K562 (cell line): ENCODE results near the gene SLC4A5. TPM values are rescaled to one million over a fixed set of nuclear protein-coding genes. Genes with fewer than 3 reads are reported as not detected.

Source experiments
- ATAC-seq: fragments of 200-7000 bp; cut with Tn5 transposase; 3 replicates; pipeline ENCODE4 v1.9.1; 2020; ENCODE audit warnings: moderate library complexity
- BruUV-seq: library from RNA; stranded (reverse); fragments of 400-500 nt; replicated peaks from 2 replicates; lab custom pipeline; 2021; lab: Mats Ljungman, UMichigan
- CTCF ChIA-PET: fragments of 300-600 bp; formaldehyde crosslinking; extraction: SDS; loops from one replicate; lab custom pipeline; 2021; ENCODE audit warnings: low intra/inter-chr PET ratio; lab: Yijun Ruan, JAX
- POLR2A ChIA-PET: fragments of 300-600, 350-650 bp; sonication (Branson Sonifier 250); formaldehyde crosslinking; extraction: SDS; loops from one replicate; lab custom pipeline; 2021; ENCODE audit warnings: antibody characterized with exemption, inconsistent platforms; lab: Yijun Ruan, JAX
- DNase-seq, 4 experiments: peaks; one replicate each; pipeline versions ENCODE4 v3.0.0 to v3.0.0-alpha.2; 2011 to 2018; ENCODE audit warnings: low spot score in 3 of 4, mixed read lengths in 3 of 4; ENCODE audit errors: extremely low read depth in 1 of 4
- FAIRE-seq: peaks from 2 replicates; lab custom pipeline; 2011; peaks lifted over from hg19 to GRCh38; lab: Jason Lieb, UNC
- H2AFZ ChIP-seq: 2 replicates; pipeline ENCODE4 v1.6.0; 2011; ENCODE audit warnings: low read depth, low read length, control low read depth, inconsistent platforms
- H3K27ac ChIP-seq: fragments of 200-600 bp; 3 replicates; pipeline ENCODE4 v1.8.0; 2011; ENCODE audit warnings: low read depth, mild to moderate bottlenecking, control low read depth, inconsistent platforms, low read length, moderate library complexity, mixed read lengths; ENCODE audit errors: extremely low read depth
- H3K27me3 ChIP-seq, 2 experiments: fragments of 300-600 bp in 1 of 2; 2 replicates in 1 of 2; 3 replicates in 1 of 2; pipeline versions ENCODE4 v1.6.0 to v1.8.0; 2011; ENCODE audit warnings: inconsistent platforms in 2 of 2, low read length in 2 of 2, mild to moderate bottlenecking in 1 of 2, mixed read lengths in 1 of 2, moderate library complexity in 1 of 2; ENCODE audit not compliant: control insufficient read depth in 2 of 2, insufficient read depth in 2 of 2
- H3K36me3 ChIP-seq: fragments of 300-600 bp; 3 replicates; pipeline ENCODE4 v1.8.0; 2011; ENCODE audit warnings: mild to moderate bottlenecking, low read length, inconsistent platforms; ENCODE audit not compliant: control insufficient read depth, insufficient read depth
- H3K4me1 ChIP-seq, 2 experiments: fragments of 200-600 bp in 1 of 2; replicated peaks in 1 of 2; 2 replicates in 1 of 2; 3 replicates in 1 of 2; pipeline versions ENCODE4 v1.5.1 to v1.8.0; 2011; ENCODE audit warnings: inconsistent platforms in 2 of 2, low read length in 2 of 2, mild to moderate bottlenecking in 1 of 2, mixed read lengths in 1 of 2, moderate library complexity in 1 of 2; ENCODE audit not compliant: control insufficient read depth in 2 of 2, insufficient read depth in 2 of 2
- H3K4me2 ChIP-seq: 2 replicates; pipeline ENCODE4 v1.6.1; 2011; ENCODE audit warnings: low read length, control low read depth, inconsistent platforms, mixed read lengths; ENCODE audit not compliant: insufficient read depth
- H3K4me3 ChIP-seq: fragments of 200-600 bp; sonication (generic), shearing (Covaris generic); 2 replicates; pipeline ENCODE4 v1.5.1; 2016; ENCODE audit warnings: control low read depth, inconsistent platforms
- H3K79me2 ChIP-seq: fragments of 200-600 bp; 3 replicates; pipeline ENCODE4 v1.8.0; 2011; ENCODE audit warnings: low read length, inconsistent platforms; ENCODE audit not compliant: control insufficient read depth, insufficient read depth
- H3K9ac ChIP-seq, 2 experiments: 2 replicates each; pipeline versions ENCODE4 v1.6.0 to v1.6.1; 2011; ENCODE audit warnings: low read depth in 2 of 2, low read length in 2 of 2, control low read depth in 1 of 2, inconsistent platforms in 1 of 2, mild to moderate bottlenecking in 1 of 2, mixed read lengths in 1 of 2; ENCODE audit not compliant: insufficient read depth in 1 of 2
- H3K9me1 ChIP-seq: one replicate; pipeline ENCODE4 v1.6.0; 2011; ENCODE audit warnings: inconsistent platforms, mild to moderate bottlenecking, low read length, moderate library complexity; ENCODE audit not compliant: control insufficient read depth, insufficient read depth
- H3K9me3 ChIP-seq: replicated peaks from 2 replicates; pipeline ENCODE4 v1.5.1; 2011; ENCODE audit warnings: low read depth, low read length, inconsistent platforms; ENCODE audit not compliant: control insufficient read depth, insufficient read depth
- H4K20me1 ChIP-seq: replicated peaks from 2 replicates; pipeline ENCODE4 v1.6.1; 2011; ENCODE audit warnings: low read length, inconsistent platforms, mixed read lengths; ENCODE audit not compliant: control insufficient read depth, insufficient read depth
- CHD4 ChIP-seq: fragments of 200-600 bp; sonication (generic); IDR thresholded peaks from 3 replicates; pipeline ENCODE4 v1.6.1; 2012; ENCODE audit warnings: low read depth, mild to moderate bottlenecking, mixed read lengths, low read length, inconsistent platforms; ENCODE audit not compliant: insufficient read depth, insufficient replicate concordance, poor library complexity, severe bottlenecking
- NCOA6 ChIP-seq: fragments of 450-650 bp; IDR thresholded peaks from 2 replicates; pipeline ENCODE4 v1.6.1; 2017; ENCODE audit warnings: mild to moderate bottlenecking
- NONO ChIP-seq, 2 experiments: fragments of 200-400 bp in 1 of 2; fragments of 450-650 bp in 1 of 2; formaldehyde crosslinking in 1 of 2; IDR thresholded peaks; 2 replicates each; pipeline ENCODE4 v1.6.1; 2017; ENCODE audit warnings: low read depth in 2 of 2, mild to moderate bottlenecking in 2 of 2, moderate library complexity in 2 of 2, low read length in 1 of 2
- OTX1 ChIP-seq: fragments of 450-650 bp; formaldehyde crosslinking; IDR thresholded peaks from 2 replicates; pipeline ENCODE4 v1.4.0; 2022; ENCODE audit warnings: mild to moderate bottlenecking
- POLR2H ChIP-seq: IDR thresholded peaks from 2 replicates; pipeline ENCODE4 v1.6.1; 2016; ENCODE audit warnings: missing genetic modification characterization, low read depth, mild to moderate bottlenecking, control low read depth, missing compliant biosample characterization, moderate library complexity
- TEAD1 ChIP-seq, 2 experiments: fragments of 450-650 bp in 1 of 2; sonication (generic) in 1 of 2; formaldehyde crosslinking; IDR thresholded peaks; 2 replicates each; pipeline versions ENCODE4 v1.4.0 to v1.8.0; 2020 to 2022; ENCODE audit warnings: mild to moderate bottlenecking in 2 of 2, missing genetic modification reagents in 1 of 2
- U2AF2 ChIP-seq: fragments of 200-400 bp; formaldehyde crosslinking; optimal IDR thresholded peaks from 2 replicates; pipeline ENCODE3; 2017; ENCODE audit warnings: low read depth, mild to moderate bottlenecking, low read length
- ZKSCAN1 ChIP-seq: fragments of 150-350 bp; IDR thresholded peaks from 2 replicates; pipeline ENCODE4 v1.6.1; 2016; ENCODE audit warnings: low read depth, low read length
- ZNF217 ChIP-seq: sonication (generic); formaldehyde crosslinking; IDR thresholded peaks from 2 replicates; pipeline ENCODE4 v1.8.0; 2022; ENCODE audit warnings: mild to moderate bottlenecking, missing genetic modification reagents
- ZNF408 ChIP-seq: fragments of 250-450 bp; sonication (Bioruptor Pico); IDR thresholded peaks from 2 replicates; pipeline ENCODE4 v1.4.0; 2020; ENCODE audit warnings: low read depth, mild to moderate bottlenecking, moderate library complexity
- WGBS: fragments of 100-300 bp; shearing (Covaris generic); methylation state at CpG from one replicate; pipeline ENCODE4 v1.1.6; 2016; ENCODE audit warnings: low coverage, mixed read lengths; ENCODE audit not compliant: insufficient coverage; ENCODE audit errors: missing lambda C conversion rate; 5-methylcytosine and 5-hydroxymethylcytosine counted together
- in situ Hi-C: fragments of 300-500 bp; cut with MboI; formaldehyde crosslinking; loops from 4 replicates; pipeline ENCODE4 v1.15.0; 2018; ENCODE audit warnings: inconsistent platforms, mixed read lengths
- intact Hi-C: fragments of 100-400 bp; cut with micrococcal nuclease; formaldehyde crosslinking; loops from 2 replicates; pipeline ENCODE4 v1.14.2; 2022
- polyA plus RNA-seq, 8 experiments: library from polyadenylated mRNA; depleted of rRNA in 4 of 8; stranded (reverse) in 5 of 8; unstranded in 3 of 8; fragments of >200 nt; fragmentation: Nextera tagmentation in 2 of 8; fragmentation: Illumina TruSeq in 1 of 8; extraction: Ambion mirVana in 2 of 8; extraction: Trizol in 1 of 8; gene quantifications; 2 replicates each; pipeline versions ENCODE4 v1.2.1 to v1.2.3, GENCODE V29; 2011 to 2014; ENCODE audit warnings: inconsistent platforms in 1 of 8, missing spikeins in 1 of 8
- total RNA-seq, 7 experiments: library from RNA; depleted of rRNA in 6 of 7; stranded (reverse); fragments of >200 nt in 6 of 7; fragmentation: Illumina TruSeq in 2 of 7; extraction: Trizol in 2 of 7; gene quantifications; 2 replicates each; pipeline versions ENCODE4 v1.2.1 to v1.2.3, GENCODE V29; 2011 to 2021; ENCODE audit warnings: low replicate concordance in 1 of 7
- TF ChIP-seq, protein P1 (sequence below): sonication (generic); formaldehyde crosslinking; IDR thresholded peaks from 2 replicates; pipeline ENCODE4 v1.8.0; 2022; ENCODE audit warnings: missing genetic modification reagents, mild to moderate bottlenecking, borderline replicate concordance
- TF ChIP-seq, protein P2 (sequence below): sonication (generic); formaldehyde crosslinking; IDR thresholded peaks from 2 replicates; pipeline ENCODE4 v1.9.0; 2022; ENCODE audit warnings: mild to moderate bottlenecking, missing genetic modification reagents

Gene SLC4A5
- total and polyA plus RNA-seq, 9 of the 15 experiments (the other 6 are each of a cell fraction or from before 2014, with no cell fraction given) = 0.03 to 0.77 (median 0.14) TPM; not detected in 1

GRCh38 chr2:74255660-74256213 lies 87.5 kb downstream of the SLC4A5 start:
- TF ChIP-seq POLR2H (no peak), CHD4 (no peak), NCOA6 (no peak), OTX1 (CRISPR knock-in tag) (no peak), ZKSCAN1 (no peak), TEAD1 (CRISPR knock-in tag; IDR thresholded peaks at IDR 0.05) (no peak), U2AF2 (no peak), NONO (IDR thresholded peaks at IDR 0.05; ENCODE audit: low read depth in 2 of 2, low read length in 1 of 2) (no peak), ZNF217 (CRISPR knock-in tag) (no peak), ZNF408 (CRISPR knock-in tag) (no peak)
- TF ChIP-seq, protein P1, sequence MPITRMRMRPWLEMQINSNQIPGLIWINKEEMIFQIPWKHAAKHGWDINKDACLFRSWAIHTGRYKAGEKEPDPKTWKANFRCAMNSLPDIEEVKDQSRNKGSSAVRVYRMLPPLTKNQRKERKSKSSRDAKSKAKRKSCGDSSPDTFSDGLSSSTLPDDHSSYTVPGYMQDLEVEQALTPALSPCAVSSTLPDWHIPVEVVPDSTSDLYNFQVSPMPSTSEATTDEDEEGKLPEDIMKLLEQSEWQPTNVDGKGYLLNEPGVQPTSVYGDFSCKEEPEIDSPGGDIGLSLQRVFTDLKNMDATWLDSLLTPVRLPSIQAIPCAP (CRISPR knock-in tag) = no peak
- TF ChIP-seq, protein P2, sequence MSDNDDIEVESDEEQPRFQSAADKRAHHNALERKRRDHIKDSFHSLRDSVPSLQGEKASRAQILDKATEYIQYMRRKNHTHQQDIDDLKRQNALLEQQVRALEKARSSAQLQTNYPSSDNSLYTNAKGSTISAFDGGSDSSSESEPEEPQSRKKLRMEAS (CRISPR knock-in tag) = no peak
- TF ChIP-seq, all 486 proteins: peak for 0
- ATAC-seq = no peak
- Histone ChIP-seq H3K4me1 (peaks cover 3 to 6% of the 10 kb centered on the region in 2 experiments; a peak in 3 of 5 replicates), H3K27me3 (peaks cover 11 to 52% of the 10 kb centered on the region in 2 experiments; a peak in 4 of 5 replicates), H2AFZ (peak overlapping the region; percentile 69), H3K27ac (no peak overlapping the region), H3K79me2 (no peaks in the 10 kb centered on the region), H3K9ac (peak overlapping the region in 1 of 2 experiments; percentile 77; a peak in 1 of 4 replicates), H3K9me1 (no peaks in the 10 kb centered on the region), H3K4me2 (no peak overlapping the region), H3K9me3 (no peaks in the 10 kb centered on the region), H4K20me1 (no peaks in the 10 kb centered on the region), H3K4me3 (no peak overlapping the region), H3K36me3 (no peaks in the 10 kb centered on the region)
- in situ Hi-C loops (no loop called here), intact Hi-C loops (loop anchor here (10.0 kb wide), 2 partner anchors 329 to 431 kb away; partner anchors contain the start of gene STAMBP)
- BruUV-seq = no TSS peak
- ChIA-PET CTCF (interaction anchor here (0.6 kb wide), 1 partner anchor 12 kb away, joined by 3 read pairs; no protein-coding TSS in a partner anchor), POLR2A (no interaction called here)
- 19% methylated on average over 18 of the region's 18 CpGs for WGBS
- no peak for FAIRE-seq
- DNase-seq = no peak
